Neural cell (in vitro differentiated cells): Measurements from ENCODE around the gene FRAT2. TPM values are rescaled to one million over a fixed set of nuclear protein-coding genes. Genes with fewer than 3 reads are reported as not detected.
A peak's percentile ranks its signal among the peaks of the same experiment; 100 is the strongest.

ENCODE experiments used
- H2AFZ ChIP-seq: fragments of 200-600, 300-800 bp; sonication (generic), shearing (Covaris generic); 2 replicates; pipeline ENCODE4 v1.6.0; 2014; ENCODE audit warnings: low read depth, mild to moderate bottlenecking, antibody characterized with exemption, low read length, moderate library complexity
- H3F3A ChIP-seq: fragments of 200-600 bp; shearing (Covaris generic); 2 replicates; pipeline ENCODE4 v1.6.1; 2016; ENCODE audit warnings: mild to moderate bottlenecking, moderate library complexity, mixed read lengths, antibody characterized with exemption, low read length; ENCODE audit not compliant: insufficient read depth, poor library complexity, severe bottlenecking
- H3K27ac ChIP-seq: fragments of 200-600, 300-800 bp; sonication (generic), shearing (Covaris generic); 2 replicates; pipeline ENCODE4 v1.5.1; 2014; ENCODE audit warnings: mild to moderate bottlenecking, low read length, moderate library complexity
- H3K27me3 ChIP-seq: fragments of 300-800, 200-600 bp; sonication (generic), shearing (Covaris generic); 2 replicates; pipeline ENCODE4 v1.6.0; 2014; ENCODE audit warnings: mild to moderate bottlenecking, low read depth, low read length, moderate library complexity; ENCODE audit not compliant: insufficient read depth
- H3K36me3 ChIP-seq: fragments of 300-800, 200-600 bp; sonication (generic), shearing (Covaris generic); 2 replicates; pipeline ENCODE4 v1.5.1; 2014; ENCODE audit warnings: mild to moderate bottlenecking, antibody characterized with exemption, low read length, moderate library complexity; ENCODE audit not compliant: insufficient read depth
- H3K4me2 ChIP-seq: fragments of 300-800, 200-600 bp; sonication (generic), shearing (Covaris generic); 2 replicates; pipeline ENCODE4 v1.6.0; 2014; ENCODE audit warnings: mild to moderate bottlenecking, low read length
- H3K4me3 ChIP-seq: fragments of 300-800, 200-600 bp; sonication (generic), shearing (Covaris generic); 2 replicates; pipeline ENCODE4 v1.5.1; 2014; ENCODE audit warnings: mild to moderate bottlenecking, low read length, moderate library complexity
- H3K79me2 ChIP-seq: fragments of 200-600 bp; shearing (Covaris generic); replicated peaks from 2 replicates; pipeline ENCODE4 v1.6.0; 2014; ENCODE audit warnings: mild to moderate bottlenecking, low read length, moderate library complexity; ENCODE audit not compliant: insufficient read depth
- H3K9ac ChIP-seq: fragments of 300-800, 200-600 bp; sonication (generic), shearing (Covaris generic); 2 replicates; pipeline ENCODE4 v1.6.1; 2016; ENCODE audit warnings: mild to moderate bottlenecking, low read length, mixed read lengths
- H3K9me2 ChIP-seq: fragments of 200-600 bp; shearing (Covaris generic); 2 replicates; pipeline ENCODE4 v1.6.1; 2016; ENCODE audit warnings: mild to moderate bottlenecking, low read length, mixed read lengths; ENCODE audit not compliant: insufficient read depth
- H3K9me3 ChIP-seq: fragments of 200-600, 300-800 bp; sonication (generic), shearing (Covaris generic); 2 replicates; pipeline ENCODE4 v1.6.1; 2016; ENCODE audit warnings: mild to moderate bottlenecking, mixed run types, low read length, moderate library complexity, mixed read lengths
- H4K20me1 ChIP-seq: fragments of 200-600 bp; shearing (Covaris generic); 2 replicates; pipeline ENCODE4 v1.6.1; 2016; ENCODE audit warnings: mild to moderate bottlenecking, mixed run types; ENCODE audit not compliant: insufficient read depth
- EP300 ChIP-seq: fragments of 450-650 bp; conservative IDR thresholded peaks from 2 replicates; pipeline ENCODE4 v1.6.1; 2014; ENCODE audit warnings: antibody characterized with exemption, mild to moderate bottlenecking, moderate library complexity; ENCODE audit not compliant: poor library complexity, severe bottlenecking
- EZH2 ChIP-seq: fragments of 200-600, 300-800 bp; shearing (Covaris generic), sonication (generic); IDR thresholded peaks from 2 replicates; pipeline ENCODE4 v1.6.1; 2014; ENCODE audit warnings: antibody characterized with exemption, low read length, borderline replicate concordance, mild to moderate bottlenecking; ENCODE audit not compliant: insufficient read depth, poor library complexity, severe bottlenecking
- MXI1 ChIP-seq: fragments of 450-650 bp; conservative IDR thresholded peaks from 2 replicates; pipeline ENCODE4 v1.6.1; 2014; ENCODE audit warnings: antibody characterized with exemption, mild to moderate bottlenecking; ENCODE audit not compliant: poor library complexity, severe bottlenecking
- POLR2AphosphoS5 ChIP-seq: IDR thresholded peaks from 2 replicates; pipeline ENCODE4 v1.6.1; 2012
- RAD21 ChIP-seq: fragments of 450-650 bp; conservative IDR thresholded peaks from 2 replicates; pipeline ENCODE4 v1.6.1; 2014; ENCODE audit warnings: antibody characterized with exemption, mild to moderate bottlenecking, moderate library complexity
- REST ChIP-seq: IDR thresholded peaks from 2 replicates; pipeline ENCODE4 v1.6.1; 2012; ENCODE audit warnings: borderline replicate concordance
- SMC3 ChIP-seq: fragments of 450-650 bp; conservative IDR thresholded peaks from 2 replicates; pipeline ENCODE4 v1.6.1; 2014; ENCODE audit warnings: antibody characterized with exemption, mild to moderate bottlenecking, moderate library complexity; ENCODE audit not compliant: poor library complexity
- TAF1 ChIP-seq: IDR thresholded peaks from 2 replicates; pipeline ENCODE4 v1.6.1; 2012; ENCODE audit warnings: low read depth
- polyA plus RNA-seq: library from polyadenylated mRNA; depleted of rRNA; stranded (reverse); fragments of >200 nt; gene quantifications from 2 replicates; pipeline ENCODE4 v1.2.3, GENCODE V29; 2014
- TF ChIP-seq, protein P1 (sequence below): fragments of 450-650 bp; IDR thresholded peaks from 2 replicates; pipeline ENCODE4 v1.5.1; 2014; ENCODE audit warnings: antibody characterized with exemption, mild to moderate bottlenecking, moderate library complexity; ENCODE audit not compliant: poor library complexity, severe bottlenecking

FRAT2 gene
- polyA plus RNA-seq, 1 donor from 2014 or later = 18.5 TPM

GRCh38 chr10:97321804-97322190, 12.7 kb downstream of the FRAT2 start:
- Histone ChIP-seq H3K36me3 (no peaks in the 10 kb centered on the region), H3K27me3 (no peaks in the 10 kb centered on the region), H2AFZ (no peak overlapping the region), H3K9me3 (no peaks in the 10 kb centered on the region), H4K20me1 (no peaks in the 10 kb centered on the region), H3F3A (peaks cover 8% of the 10 kb centered on the region), H3K9me2 (no peaks in the 10 kb centered on the region), H3K79me2 (peaks cover 4% of the 10 kb centered on the region), H3K4me2 (peak overlapping the region; percentile 65), H3K4me3 (peak overlapping the region; percentile 71), H3K27ac (peak overlapping the region; percentile 65), H3K9ac (peak overlapping the region; percentile 96)
- no peak for TF ChIP-seq TAF1
- TF ChIP-seq EZH2 = no peak
- peak; percentile 42 for TF ChIP-seq POLR2AphosphoS5

DNA sequence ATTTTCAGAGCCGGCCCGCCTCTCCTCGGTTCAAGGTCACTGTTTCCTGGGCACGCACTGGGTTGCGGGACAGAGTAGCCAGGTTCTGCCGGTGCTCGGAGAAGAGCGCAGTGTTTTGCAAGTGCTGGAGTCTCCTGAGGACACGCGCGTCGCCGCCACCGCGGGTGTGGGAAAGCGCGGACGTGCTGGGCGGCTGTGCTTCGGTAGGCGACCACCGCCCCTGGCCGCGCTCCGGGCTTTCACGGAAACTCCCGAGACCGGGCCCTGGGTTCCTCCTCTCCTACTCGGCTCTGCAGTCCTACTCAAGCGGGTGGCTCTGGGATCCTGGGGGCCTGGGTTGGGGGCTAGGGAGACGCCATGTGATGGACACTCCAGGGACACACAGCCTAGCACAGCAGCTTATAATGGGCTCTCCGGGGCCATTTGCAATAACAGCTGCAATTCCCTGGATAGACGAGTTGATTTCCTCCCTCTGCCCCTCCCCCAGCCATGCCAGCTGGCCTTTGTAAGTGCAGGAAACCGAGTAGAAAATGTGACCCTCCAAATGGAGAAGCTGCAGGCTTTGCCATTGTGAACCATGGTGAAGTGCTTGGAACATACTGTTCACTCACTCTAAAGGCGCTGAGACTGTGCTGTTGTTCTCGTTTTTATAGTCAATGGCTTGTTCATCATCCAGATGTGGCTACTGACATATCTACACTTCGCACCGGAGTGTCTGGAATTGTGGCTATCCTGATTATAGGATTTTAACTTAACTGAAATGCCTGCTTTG, 13.3 kb downstream of the FRAT2 start:
- Histone ChIP-seq H3K27ac (peak overlapping the region; percentile 65), H3K79me2 (peaks cover 4% of the 10 kb centered on the region), H4K20me1 (no peaks in the 10 kb centered on the region), H3K9me3 (no peaks in the 10 kb centered on the region), H3K4me3 (peak overlapping the region; percentile 71), H3K36me3 (no peaks in the 10 kb centered on the region), H3K9me2 (no peaks in the 10 kb centered on the region), H3K9ac (peak overlapping the region; percentile 96), H3K27me3 (no peaks in the 10 kb centered on the region), H3F3A (peaks cover 8% of the 10 kb centered on the region), H3K4me2 (peak overlapping the region; percentile 65), H2AFZ (no peak overlapping the region)
- no peak for TF ChIP-seq POLR2AphosphoS5
- TF ChIP-seq EP300 = no peak
- no peak for TF ChIP-seq EZH2
- TF ChIP-seq MXI1 = no peak
- no peak for TF ChIP-seq SMC3
- TF ChIP-seq RAD21 = no peak
- TF ChIP-seq, protein P1, sequence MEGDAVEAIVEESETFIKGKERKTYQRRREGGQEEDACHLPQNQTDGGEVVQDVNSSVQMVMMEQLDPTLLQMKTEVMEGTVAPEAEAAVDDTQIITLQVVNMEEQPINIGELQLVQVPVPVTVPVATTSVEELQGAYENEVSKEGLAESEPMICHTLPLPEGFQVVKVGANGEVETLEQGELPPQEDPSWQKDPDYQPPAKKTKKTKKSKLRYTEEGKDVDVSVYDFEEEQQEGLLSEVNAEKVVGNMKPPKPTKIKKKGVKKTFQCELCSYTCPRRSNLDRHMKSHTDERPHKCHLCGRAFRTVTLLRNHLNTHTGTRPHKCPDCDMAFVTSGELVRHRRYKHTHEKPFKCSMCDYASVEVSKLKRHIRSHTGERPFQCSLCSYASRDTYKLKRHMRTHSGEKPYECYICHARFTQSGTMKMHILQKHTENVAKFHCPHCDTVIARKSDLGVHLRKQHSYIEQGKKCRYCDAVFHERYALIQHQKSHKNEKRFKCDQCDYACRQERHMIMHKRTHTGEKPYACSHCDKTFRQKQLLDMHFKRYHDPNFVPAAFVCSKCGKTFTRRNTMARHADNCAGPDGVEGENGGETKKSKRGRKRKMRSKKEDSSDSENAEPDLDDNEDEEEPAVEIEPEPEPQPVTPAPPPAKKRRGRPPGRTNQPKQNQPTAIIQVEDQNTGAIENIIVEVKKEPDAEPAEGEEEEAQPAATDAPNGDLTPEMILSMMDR = no peak
- no peak for TF ChIP-seq TAF1
- no peak for TF ChIP-seq REST
